ENCODE results near the gene PCDH12.

The PCDH12 gene

DNA sequence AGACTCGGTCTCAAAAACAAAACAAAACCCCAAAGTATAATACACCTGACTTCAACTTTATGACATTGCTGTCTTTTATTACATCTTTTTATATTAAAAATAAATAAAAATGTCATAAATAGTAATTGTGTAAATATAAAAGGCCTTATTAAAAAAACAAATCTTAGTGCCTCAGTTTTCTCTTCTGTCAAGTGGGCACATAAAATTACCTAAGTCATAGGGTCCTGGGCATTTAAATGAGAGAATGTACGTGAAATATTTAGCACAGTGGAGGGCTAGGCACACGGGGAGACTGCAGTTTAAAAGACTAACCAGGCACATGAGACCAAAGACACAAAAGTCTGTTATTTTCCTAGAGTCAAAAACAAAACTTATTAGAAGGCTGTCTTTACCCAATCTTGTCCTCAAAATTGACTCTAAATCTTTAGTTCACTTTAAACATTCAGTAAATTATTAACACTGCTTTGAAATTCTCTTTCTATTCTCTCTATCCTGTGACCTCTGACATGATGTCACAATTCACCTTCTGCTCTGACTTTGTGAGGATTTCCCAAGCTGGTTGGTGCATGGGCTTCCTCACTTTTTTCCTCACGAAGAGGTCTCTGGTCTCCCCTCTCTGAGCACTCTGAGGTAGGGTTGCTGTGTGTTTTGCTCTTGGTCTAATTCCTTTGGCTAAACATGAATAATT, 8.4 kb upstream of the PCDH12 start:
- DNase-seq, result no peak

- no peak for DNase-seq
These were observed 7.1 kb upstream of the PCDH12 start for GRCh38 chr5:141965071-141965470.

- no peak for DNase-seq
These were observed 5.7 kb upstream of the PCDH12 start for GRCh38 chr5:141963701-141964100.

DNA sequence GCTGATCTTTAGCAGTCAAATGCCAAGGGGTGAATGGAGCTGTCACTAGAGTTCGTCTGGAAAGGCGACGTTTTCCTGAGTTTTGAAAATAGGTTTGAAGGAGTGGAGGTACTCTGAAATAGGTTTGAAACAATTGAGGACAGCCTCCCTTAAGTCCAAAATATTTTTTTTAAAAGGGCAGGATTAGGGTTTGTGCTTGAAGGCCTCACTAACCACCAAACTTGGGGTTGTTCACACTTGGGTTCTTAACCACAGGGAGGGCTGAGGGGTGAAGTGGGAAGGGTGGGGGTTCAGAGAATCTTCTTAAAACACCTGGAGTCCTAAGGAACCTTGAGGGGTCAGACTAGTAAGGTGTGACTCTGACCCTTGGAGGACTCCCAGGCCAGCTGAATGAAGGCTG, 3.5 kb upstream of the PCDH12 start:
- DNase-seq, result no peak

DNA sequence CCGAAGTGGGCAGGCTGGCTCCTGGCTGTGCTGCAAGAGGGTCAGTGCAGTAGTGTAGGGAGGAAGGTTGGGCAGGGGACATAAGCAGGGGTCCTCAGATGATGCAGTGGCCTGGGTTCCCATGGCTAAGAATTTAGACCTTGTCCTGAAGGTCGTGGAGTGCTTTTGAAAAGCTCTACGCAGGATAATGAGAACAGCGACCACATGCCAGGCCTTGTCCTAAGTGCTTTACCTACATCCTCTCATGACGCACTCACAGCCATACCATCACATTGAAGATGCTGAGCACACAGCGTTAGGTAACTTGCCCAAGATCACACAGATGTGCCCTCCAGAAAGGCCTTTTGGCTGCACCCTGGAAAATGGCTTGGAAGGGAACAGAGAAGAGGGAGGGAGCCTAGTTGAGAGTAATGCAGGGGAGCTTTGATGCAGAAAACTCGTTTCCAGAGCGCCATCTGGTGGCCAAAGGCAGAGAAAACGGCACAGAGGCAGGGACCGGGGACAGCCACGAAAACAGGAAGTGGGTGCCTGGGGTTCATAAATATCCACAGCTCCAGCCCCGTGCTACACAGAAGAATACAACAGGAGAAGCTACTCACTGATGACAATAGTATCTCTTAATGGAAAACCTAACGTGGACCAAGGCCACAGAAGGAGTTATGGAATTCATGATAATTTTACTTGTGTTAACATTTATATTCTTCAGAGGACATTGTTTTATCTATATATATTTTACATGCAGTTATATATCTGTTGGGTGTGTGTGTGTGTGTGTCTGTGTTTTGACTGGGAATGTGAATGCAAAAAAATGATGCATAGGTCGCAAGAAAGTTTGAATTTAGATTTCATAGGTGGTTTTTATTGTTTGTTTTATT, 2.7 kb upstream of the PCDH12 start:
- peak; percentile 92 for DNase-seq

- peak; percentile 25 for DNase-seq
These were observed 2.0 kb upstream of the PCDH12 start for GRCh38 chr5:141960018-141960417.

- DNase-seq, result no peak
These were observed 657 bp upstream of the PCDH12 start for GRCh38 chr5:141958546-141959172.

DNA sequence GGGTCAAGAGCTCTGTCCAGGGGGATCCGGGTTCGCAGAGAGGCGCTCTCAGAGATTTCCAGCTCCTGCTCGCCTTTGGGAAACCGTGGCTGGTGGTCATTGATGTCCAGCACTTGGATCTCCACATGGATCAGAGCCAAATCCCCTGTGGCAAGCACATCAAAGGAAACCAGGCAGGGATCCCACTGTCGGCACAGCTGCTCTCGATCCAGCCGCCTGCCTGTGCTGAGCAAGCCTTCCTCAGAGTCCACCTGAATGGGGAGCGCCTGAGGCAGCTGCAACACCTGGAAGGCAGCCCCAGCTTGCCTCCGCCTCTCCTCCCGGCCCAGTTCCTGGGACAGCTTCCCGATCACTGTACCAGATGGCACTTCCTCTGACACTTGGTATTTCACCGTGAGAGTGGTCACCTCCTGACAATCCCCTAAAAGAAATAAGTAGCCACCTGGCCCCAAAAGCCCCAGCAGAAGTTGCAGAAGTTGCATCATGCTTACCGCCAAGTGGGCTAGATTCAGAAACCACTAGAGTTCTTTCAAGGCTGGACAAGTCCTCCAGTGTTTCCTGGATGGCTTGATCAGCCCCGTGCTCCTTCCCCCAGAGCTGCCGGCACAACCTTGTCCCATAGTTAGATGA, 520 bp downstream of the PCDH12 start:
- peak; percentile 15 for DNase-seq

- DNase-seq, result no peak
These were observed 3.8 kb downstream of the PCDH12 start for GRCh38 chr5:141954194-141954593.

GRCh38 chr5:141952020-141952419, 6.0 kb downstream of the PCDH12 start:
- no peak for DNase-seq

DNA sequence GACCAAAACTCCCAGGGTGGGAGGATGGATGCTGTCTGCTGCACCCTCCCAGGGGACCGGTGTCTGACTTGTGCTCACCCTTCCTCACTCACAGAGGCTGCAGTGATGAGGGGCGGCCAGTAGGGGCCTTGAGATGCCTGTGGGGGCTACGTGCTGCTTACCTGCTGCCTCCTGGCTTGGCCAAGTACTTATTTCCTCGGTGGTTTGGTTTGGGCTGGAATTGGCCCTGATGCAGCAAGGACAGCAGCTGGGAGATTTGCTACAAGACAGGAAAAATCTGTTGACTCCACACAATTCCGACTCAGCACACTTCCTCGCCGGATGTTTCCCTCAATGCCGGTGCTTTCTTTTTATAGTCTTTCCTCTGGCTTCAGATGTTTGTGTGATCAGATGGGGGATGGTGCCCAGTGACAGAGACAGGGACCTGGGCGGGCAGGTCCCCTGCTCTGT, 6.6 kb downstream of the PCDH12 start:
- peak; percentile 17 for DNase-seq

DNA sequence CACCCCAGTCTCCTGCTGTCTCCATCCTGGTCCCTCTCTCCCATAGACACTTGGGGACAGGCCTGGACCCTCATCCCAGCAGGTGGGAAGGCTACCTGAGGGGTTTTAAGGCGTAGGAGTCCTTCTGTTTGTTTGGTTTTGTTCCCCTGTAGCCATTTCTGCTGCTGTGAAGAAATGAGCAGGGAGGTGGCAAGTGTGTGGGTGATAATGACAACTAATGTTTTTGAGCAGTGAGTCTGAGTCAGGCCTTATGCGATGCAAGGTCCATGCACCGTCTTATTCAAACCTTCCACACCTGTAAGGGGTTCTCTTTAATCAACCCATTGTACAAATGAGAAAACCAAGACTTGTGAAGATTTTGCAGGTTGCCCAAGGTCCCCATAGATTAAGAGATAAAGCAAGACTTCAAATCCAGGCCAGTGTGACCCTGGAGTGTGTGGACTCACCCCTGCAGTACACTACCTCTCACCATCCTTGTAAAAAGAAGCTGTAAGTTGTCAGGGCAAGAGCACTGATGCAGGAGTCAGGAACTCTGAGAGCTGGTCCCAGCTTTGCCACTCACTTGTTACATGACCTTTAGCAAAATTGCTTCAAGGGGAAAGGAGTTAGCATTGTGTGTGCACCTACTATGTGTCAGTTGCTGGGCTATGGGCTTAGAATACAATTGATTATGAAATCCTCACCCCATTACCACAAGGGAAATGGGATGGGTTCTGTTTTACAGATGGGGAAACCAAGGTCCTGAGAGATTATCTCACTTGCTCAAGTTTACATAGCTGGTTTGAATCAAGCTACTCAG, 7.6 kb downstream of the PCDH12 start:
- no peak for DNase-seq

DNA sequence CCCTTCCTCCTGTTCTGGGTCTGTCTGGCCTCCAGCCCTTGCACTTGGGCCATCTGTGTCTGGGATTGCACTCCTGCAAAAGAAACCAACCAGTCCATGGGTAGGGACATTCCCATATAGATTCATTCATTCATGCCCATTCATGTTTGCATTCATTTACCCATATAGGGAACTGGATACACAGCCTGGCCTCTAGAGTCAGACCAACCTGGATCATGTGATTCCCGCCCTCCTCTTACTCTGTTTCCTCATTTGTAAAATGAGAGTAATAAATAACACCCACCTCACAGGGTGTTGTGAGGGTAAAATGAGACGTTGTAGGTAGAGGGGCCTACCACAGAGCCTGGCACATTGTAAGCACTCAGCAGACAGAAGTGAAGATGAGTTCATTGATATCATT, 8.5 kb downstream of the PCDH12 start:
- no peak for DNase-seq

- DNase-seq, result no peak
These were observed 9.2 kb downstream of the PCDH12 start for GRCh38 chr5:141948812-141949211.

DNA sequence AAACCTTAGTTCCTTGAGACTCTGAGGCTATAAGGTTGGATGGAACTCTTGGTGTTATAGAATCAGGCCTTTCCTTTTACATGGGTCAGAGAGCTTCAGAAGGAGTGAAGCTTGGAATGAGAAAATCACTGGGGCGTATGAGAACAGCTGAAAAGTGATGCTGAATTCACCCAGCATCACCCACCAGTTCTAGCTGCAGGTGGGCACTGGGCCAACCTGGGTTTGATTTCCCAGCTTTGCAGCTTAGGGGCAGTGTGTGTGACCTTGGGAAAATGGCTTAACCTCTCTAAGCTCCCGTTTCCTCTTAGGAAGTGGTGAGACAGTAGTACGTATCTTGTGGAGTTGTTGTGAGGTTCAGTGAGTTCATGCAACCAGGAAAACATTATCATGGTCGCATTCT, 10.7 kb downstream of the PCDH12 start:
- DNase-seq, result no peak

GRCh38 chr5:141945511-141946051, 12.4 kb downstream of the PCDH12 start:
- DNase-seq, result no peak

DNA sequence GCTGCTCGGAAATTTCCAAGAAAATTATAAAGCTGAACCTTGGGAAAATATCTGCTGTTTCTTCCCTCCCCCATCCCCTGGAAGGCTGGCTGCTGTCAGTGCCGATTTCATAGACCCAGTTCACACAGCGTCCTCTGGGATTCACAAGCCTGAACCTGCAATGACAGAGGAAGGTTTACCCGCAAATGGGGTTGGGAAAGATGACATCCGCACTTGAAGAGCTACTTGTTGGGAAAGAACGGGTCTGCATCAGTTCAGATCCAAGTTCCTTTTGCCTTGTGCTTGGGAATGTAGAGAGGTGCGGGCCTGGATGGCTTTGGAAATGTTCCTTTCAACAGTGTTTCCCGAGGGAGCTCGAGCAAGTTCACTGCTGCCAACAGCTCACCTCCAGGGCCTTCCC, 13.9 kb downstream of the PCDH12 start:
- no peak for DNase-seq

DNA sequence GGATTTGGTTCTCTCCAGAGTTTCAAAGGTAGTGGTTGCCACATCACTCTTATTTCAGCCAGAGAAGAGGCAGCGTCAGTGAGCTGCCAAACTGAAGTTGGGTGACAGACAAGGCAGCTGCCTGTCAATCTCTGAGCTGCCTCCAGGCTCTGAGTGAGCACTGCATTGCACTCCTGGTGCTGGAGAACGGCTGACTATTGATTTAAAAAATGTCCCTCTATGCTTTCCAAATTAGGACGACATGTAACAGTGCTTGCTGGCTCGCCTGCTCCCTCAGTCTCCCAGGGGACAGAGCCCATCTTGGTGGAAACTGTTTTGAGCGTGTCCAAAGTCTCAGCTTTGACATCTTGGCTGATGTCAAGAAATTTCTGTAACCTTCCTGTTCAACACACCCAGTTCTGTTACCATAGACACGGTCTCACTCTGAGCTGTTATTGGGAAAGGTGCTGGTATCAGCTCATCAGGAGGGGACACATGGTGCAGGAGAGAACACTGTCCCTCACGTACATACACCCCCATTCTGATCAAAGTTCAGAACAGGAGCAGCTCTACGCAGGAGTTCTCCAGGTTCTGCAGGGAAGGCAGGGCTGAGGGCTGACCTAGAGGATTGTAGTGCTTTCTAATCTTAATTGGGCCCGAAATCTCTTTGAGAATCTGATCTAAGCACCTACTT, 15.7 kb downstream of the PCDH12 start:
- DNase-seq, result no peak

DNA sequence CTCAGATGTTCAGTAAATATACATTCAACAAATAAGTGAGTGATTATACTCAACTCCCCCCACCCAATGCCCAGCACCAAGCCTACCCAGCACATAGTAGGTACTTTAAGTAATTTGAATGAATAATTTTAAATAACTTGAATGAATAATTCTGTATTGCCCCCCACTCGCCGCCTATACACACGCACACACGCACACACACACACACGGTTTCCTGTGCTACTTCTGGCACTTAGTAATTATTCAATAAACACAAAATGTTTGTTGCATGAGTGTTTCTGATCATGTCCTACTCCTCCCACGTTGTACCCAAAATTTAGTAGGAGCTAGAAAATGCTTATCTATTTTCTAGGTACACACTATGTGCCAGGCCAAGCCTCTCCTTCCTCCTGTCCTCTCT, 16.2 kb downstream of the PCDH12 start:
- DNase-seq, result no peak

GRCh38 chr5:141941307-141941706, 16.7 kb downstream of the PCDH12 start:
- peak; percentile 17 for DNase-seq

DNA sequence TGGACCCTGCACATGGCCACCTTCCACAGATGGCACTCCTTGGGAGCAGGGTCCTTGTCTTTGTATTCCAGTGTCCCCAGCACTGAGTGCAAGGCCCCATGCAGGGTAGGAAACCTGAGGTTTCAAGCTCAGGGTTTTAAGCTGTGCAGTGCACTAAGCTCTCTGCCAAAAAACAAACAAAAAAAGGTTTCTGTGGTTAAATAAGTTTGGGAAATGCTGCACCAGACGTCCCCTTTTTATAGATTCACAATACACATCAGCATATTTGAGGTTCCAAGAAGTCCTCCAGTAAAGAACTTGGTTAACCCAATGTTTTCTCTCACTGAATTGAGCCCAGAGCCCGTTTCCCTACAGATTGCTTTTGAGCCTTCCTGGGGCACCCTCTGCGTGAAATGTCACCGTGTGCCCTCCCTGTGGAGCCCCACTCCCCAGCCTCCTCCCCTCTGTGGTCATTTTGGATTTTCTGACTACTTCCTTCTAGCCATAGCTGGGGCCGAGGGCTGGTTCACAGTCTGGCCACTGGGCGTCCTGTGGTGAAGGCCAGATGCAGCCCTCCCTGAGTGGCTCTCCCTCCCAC, 17.2 kb downstream of the PCDH12 start:
- DNase-seq, result no peak
